Measurements from ENCODE around the gene ROPN1B. TPM values are rescaled to one million over a fixed set of nuclear protein-coding genes. Genes with fewer than 3 reads are reported as not detected.

Gene ROPN1B
- total and polyA plus RNA-seq, 2 of the 8 experiments (the other 6 are each of a cell fraction or from before 2014, with no cell fraction given) = 0.30 TPM; not detected in 1

- TF ChIP-seq RNF2 (IDR thresholded peaks at IDR 0.05; ENCODE audit: borderline replicate concordance, low read depth, low read length, missing control alignments, poor library complexity, severe bottlenecking) (no peak), CEBPB (IDR thresholded peaks at IDR 0.05; ENCODE audit: low read depth, low read length) (no peak), CHD2 (IDR thresholded peaks at IDR 0.05; ENCODE audit: low read length) (no peak), YY1 (IDR thresholded peaks at IDR 0.05; ENCODE audit: low read depth, low read length) (no peak), CBX8 (IDR thresholded peaks at IDR 0.05; ENCODE audit: borderline replicate concordance, low read depth, low read length) (no peak), JUND (IDR thresholded peaks at IDR 0.05; ENCODE audit: low read length) (no peak)
These were observed 63.0 kb downstream of the ROPN1B start (continued) for GRCh38 chr3:126031981-126032471.

Small RNA genes within 50 kb of the gene (small RNA-seq; reads per million reads assigned to genes)
- not detected for gene AC092903.1 (ENCODE audit: insufficient read depth)

Other genes starting within 250 kb of the ROPN1B start
- gene SLC41A3, start 114.9 kb downstream of the ROPN1B start, total RNA-seq (2021; fragmentation: NEBNext Ultra II Directional; extraction: Animal tissue kit (Norgen Biotek cat#: 25700)) = 22.7 and 30.2 TPM in 2 replicates
- gene SLC41A3, start 114.9 kb downstream of the ROPN1B start, polyA plus RNA-seq (2011; rRNA removed) = 56.4 and 70.1 TPM in 2 replicates
- 1.6 TPM in 2 replicates for gene ALDH1L1, start 211.4 kb downstream of the ROPN1B start, total RNA-seq (2021; fragmentation: NEBNext Ultra II Directional; extraction: Animal tissue kit (Norgen Biotek cat#: 25700))
- gene ALDH1L1, start 211.4 kb downstream of the ROPN1B start, polyA plus RNA-seq (2011; rRNA removed) = 0.98 and 1.6 TPM in 2 replicates